ENCODE measurements around the gene PER2.

GRCh38 chr2:238242731-238243495, 45.5 kb downstream of the PER2 start:
- TF ChIP-seq SP1 (IDR thresholded peaks at IDR 0.05) (no peak), FOXM1 (IDR thresholded peaks at IDR 0.05; ENCODE audit: borderline replicate concordance) (no peak), LEF1 (IDR thresholded peaks at IDR 0.05; ENCODE audit: borderline replicate concordance) (no peak)

Measured in HEK293T (cell line).